IMR-90 (cell line): ENCODE measurements around the gene LIN7C. TPM values are rescaled to one million over a fixed set of nuclear protein-coding genes. Genes with fewer than 3 reads are reported as not detected.

Experiments used
- ATAC-seq: fragments of 200-7000 bp; cut with Tn5 transposase; 2 replicates; pipeline ENCODE4 v1.9.1; 2020; ENCODE audit warnings: low read depth, mild to moderate bottlenecking, moderate library complexity
- BruUV-seq: library from RNA; stranded (reverse); fragments of 400-500 nt; replicated peaks from 2 replicates; lab custom pipeline; 2021; lab: Mats Ljungman, UMichigan
- CTCF ChIA-PET: fragments of 300-600 bp; formaldehyde crosslinking; extraction: SDS; loops from one replicate; lab custom pipeline; 2021; ENCODE audit warnings: antibody characterized with exemption; lab: Yijun Ruan, JAX
- POLR2A ChIA-PET: fragments of 300-600 bp; sonication (Branson Sonifier 250); formaldehyde crosslinking; loops from one replicate; lab custom pipeline; 2022; ENCODE audit warnings: antibody characterized with exemption; ENCODE audit not compliant: unreplicated experiment; lab: Charles Lee
- DNase-seq: peaks from one replicate; pipeline ENCODE4 v3.0.0; 2013
- H2AFZ ChIP-seq: replicated peaks from 2 replicates; pipeline ENCODE3; 2013; ENCODE audit warnings: low read length, mild to moderate bottlenecking; ENCODE audit not compliant: poor library complexity
- H2AK5ac ChIP-seq: 2 replicates; pipeline ENCODE4 v1.6.1; 2013; ENCODE audit warnings: low read depth, low read length, inconsistent platforms
- H2AK9ac ChIP-seq: replicated peaks from 2 replicates; pipeline ENCODE3; 2013; ENCODE audit warnings: mild to moderate bottlenecking, low read depth, low read length, moderate library complexity; ENCODE audit not compliant: poor library complexity
- H2BK120ac ChIP-seq: 2 replicates; pipeline ENCODE4 v1.6.1; 2013; ENCODE audit warnings: low read depth, low read length, inconsistent platforms
- H2BK15ac ChIP-seq: 3 replicates; pipeline ENCODE4 v1.6.1; 2013; ENCODE audit warnings: low read depth, low read length, inconsistent platforms
- H2BK20ac ChIP-seq: 2 replicates; pipeline ENCODE4 v1.6.1; 2013; ENCODE audit warnings: low read depth, mild to moderate bottlenecking, inconsistent platforms, low read length, moderate library complexity
- H2BK5ac ChIP-seq: 2 replicates; pipeline ENCODE4 v1.6.1; 2013; ENCODE audit warnings: mild to moderate bottlenecking, low read depth, low read length, inconsistent platforms; ENCODE audit not compliant: poor library complexity, severe bottlenecking
- H3K14ac ChIP-seq: replicated peaks from 2 replicates; pipeline ENCODE4 v1.6.1; 2013; ENCODE audit warnings: low read depth, low read length, inconsistent platforms
- H3K18ac ChIP-seq: 2 replicates; pipeline ENCODE4 v1.6.1; 2013; ENCODE audit warnings: low read depth, low read length, control low read depth
- H3K23ac ChIP-seq: 2 replicates; pipeline ENCODE4 v1.6.1; 2013; ENCODE audit warnings: low read depth, low read length, inconsistent platforms
- H3K27ac ChIP-seq: 2 replicates; pipeline ENCODE4 v1.5.1; 2013; ENCODE audit warnings: mild to moderate bottlenecking, control low read depth, low read length; ENCODE audit not compliant: insufficient read depth
- H3K27me3 ChIP-seq: 2 replicates; pipeline ENCODE4 v1.6.1; 2013; ENCODE audit warnings: low read length; ENCODE audit not compliant: control insufficient read depth, insufficient read depth
- H3K36me3 ChIP-seq: 2 replicates; pipeline ENCODE4 v1.6.1; 2013; ENCODE audit warnings: low read length, mixed read lengths; ENCODE audit not compliant: control insufficient read depth, insufficient read depth
- H3K4ac ChIP-seq: 2 replicates; pipeline ENCODE4 v1.6.1; 2013; ENCODE audit warnings: low read depth, low read length, inconsistent platforms
- H3K4me1 ChIP-seq: 2 replicates; pipeline ENCODE4 v1.6.1; 2013; ENCODE audit warnings: low read length, mixed read lengths; ENCODE audit not compliant: control insufficient read depth, insufficient read depth
- H3K4me2 ChIP-seq: 2 replicates; pipeline ENCODE4 v1.6.1; 2013; ENCODE audit warnings: low read depth, mild to moderate bottlenecking, control low read depth, low read length, moderate library complexity
- H3K4me3 ChIP-seq: 2 replicates; pipeline ENCODE4 v1.5.1; 2013; ENCODE audit warnings: low read depth, mild to moderate bottlenecking, control low read depth, low read length, moderate library complexity; ENCODE audit not compliant: insufficient read depth
- H3K56ac ChIP-seq: 2 replicates; pipeline ENCODE4 v1.6.1; 2013; ENCODE audit warnings: low read length, inconsistent platforms; ENCODE audit not compliant: insufficient read depth; ENCODE audit errors: extremely low read depth
- H3K79me1 ChIP-seq, 2 experiments: 2 replicates each; pipeline ENCODE4 v1.6.1; 2013; ENCODE audit warnings: low read length in 2 of 2, inconsistent platforms in 1 of 2, low read depth in 1 of 2
- H3K9ac ChIP-seq: 2 replicates; pipeline ENCODE4 v1.6.1; 2013; ENCODE audit warnings: low read depth, low read length, control low read depth
- H3K9me1 ChIP-seq: 2 replicates; pipeline ENCODE4 v1.6.1; 2013; ENCODE audit warnings: low read length, inconsistent platforms; ENCODE audit not compliant: insufficient read depth
- H3K9me3 ChIP-seq: 2 replicates; pipeline ENCODE4 v1.6.1; 2013; ENCODE audit warnings: low read length; ENCODE audit not compliant: control insufficient read depth, insufficient read depth
- H4K20me1 ChIP-seq: 2 replicates; pipeline ENCODE4 v1.6.1; 2013; ENCODE audit warnings: low read length, inconsistent platforms; ENCODE audit not compliant: insufficient read depth
- H4K5ac ChIP-seq: 2 replicates; pipeline ENCODE4 v1.6.1; 2013; ENCODE audit warnings: mild to moderate bottlenecking, low read depth, low read length, control low read depth
- H4K8ac ChIP-seq, 2 experiments: 2 replicates each; pipeline ENCODE4 v1.6.1; 2013; ENCODE audit warnings: low read depth in 2 of 2, low read length in 2 of 2, control low read depth in 1 of 2, inconsistent platforms in 1 of 2
- H4K91ac ChIP-seq: 2 replicates; pipeline ENCODE4 v1.6.1; 2013; ENCODE audit warnings: low read depth, low read length, inconsistent platforms; ENCODE audit not compliant: insufficient read depth
- RCOR1 ChIP-seq: IDR thresholded peaks from 2 replicates; pipeline ENCODE4 v1.6.1; 2012; ENCODE audit warnings: mild to moderate bottlenecking, low read length, improper control_type of control experiment; ENCODE audit not compliant: insufficient replicate concordance
- WGBS, 2 experiments: methylation state at CpG; one replicate each; pipeline versions ENCODE4 v1.1.5 to v1.1.7; 2013; ENCODE audit warnings: missing lambda C conversion rate in 2 of 2; ENCODE audit not compliant: insufficient read length in 1 of 2; ENCODE audit errors: extremely low coverage in 2 of 2; 5-methylcytosine and 5-hydroxymethylcytosine counted together
- dilution Hi-C: fragments of 300-500 bp; cut with HindIII; formaldehyde crosslinking; loops from one replicate; pipeline ENCODE4 v1.14.3; 2018; ENCODE audit warnings: low sequenced_read_pairs; ENCODE audit not compliant: unreplicated experiment
- in situ Hi-C: fragments of 300-500 bp; cut with MboI; formaldehyde crosslinking; loops from 3 replicates; pipeline ENCODE4 v1.14.3; 2019; ENCODE audit warnings: low sequenced_read_pairs, inconsistent platforms, mixed read lengths
- intact Hi-C: fragments of 100-400 bp; cut with micrococcal nuclease; formaldehyde crosslinking; loops from 2 replicates; pipeline ENCODE4 v1.10.0; 2022
- polyA plus RNA-seq, 3 experiments: library from polyadenylated mRNA; depleted of rRNA; stranded (reverse); fragments of >200 nt; gene quantifications; 2 replicates each; pipeline ENCODE4 v1.2.3, GENCODE V29; 2012; ENCODE audit warnings: low replicate concordance in 1 of 3
- total RNA-seq: library from RNA; depleted of rRNA; stranded (reverse); fragments of >200 nt; gene quantifications from 2 replicates; pipeline ENCODE4 v1.2.3, GENCODE V29; 2012

LIN7C gene
- total and polyA plus RNA-seq, 2 of the 4 experiments (the other 2 are of a cell fraction): 12.2 to 25.5 TPM

DNA sequence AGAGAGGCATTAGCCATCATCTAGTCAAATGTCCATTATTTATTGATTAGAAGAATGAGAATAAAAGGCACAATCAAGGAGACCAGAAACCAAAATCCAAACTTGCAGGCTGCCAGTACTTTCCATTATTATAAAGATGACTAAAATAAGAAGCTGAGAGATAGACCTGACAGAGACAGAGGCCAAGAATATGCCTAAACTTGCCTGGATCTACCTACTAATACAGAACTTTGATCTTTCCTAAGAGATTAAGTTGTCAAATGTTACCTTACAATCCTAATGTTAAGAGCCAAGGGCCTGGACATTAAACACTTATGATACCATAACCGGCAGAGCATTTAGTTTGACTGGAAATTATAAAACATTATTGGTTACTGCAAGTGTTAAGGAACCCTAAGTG is 40.2 kb downstream of the LIN7C start:
- Histone ChIP-seq H3K14ac (no peak overlapping the region), H3K56ac (no peak overlapping the region), H3K27me3 (no peaks in the 10 kb centered on the region), H3K23ac (no peak overlapping the region), H2AK5ac (no peak overlapping the region), H2AK9ac (no peak overlapping the region), H2BK15ac (no peak overlapping the region), H3K9me3 (no peaks in the 10 kb centered on the region), H3K9ac (no peak overlapping the region), H2BK120ac (no peak overlapping the region), H4K8ac (no peak overlapping the region), H3K9me1 (no peaks in the 10 kb centered on the region), H2BK5ac (no peak overlapping the region), H3K4me2 (no peak overlapping the region), H2AFZ (no peak overlapping the region), H4K5ac (no peak overlapping the region), H3K4me1 (peaks cover 9% of the 10 kb centered on the region), H3K79me1 (peaks cover 16 to 17% of the 10 kb centered on the region in 2 experiments; a peak in 3 of 4 replicates), H4K20me1 (no peaks in the 10 kb centered on the region), H4K91ac (no peak overlapping the region), H3K4me3 (no peak overlapping the region), H3K4ac (no peak overlapping the region), H3K36me3 (no peaks in the 10 kb centered on the region), H3K27ac (no peak overlapping the region), H3K18ac (no peak overlapping the region), H2BK20ac (no peak overlapping the region)
- CTCF ChIA-PET: interaction anchor here (1.3 kb wide), 1 partner anchor 10 kb away, joined by 4 read pairs; no protein-coding TSS in a partner anchor
- intact Hi-C loops: no loop called here
- in situ Hi-C loops: loop anchor here (5.0 kb wide), 1 partner anchor 104 kb away; the partner anchor contains the start of gene CCDC34
- no peak for TF ChIP-seq RCOR1
- POLR2A ChIA-PET: no interaction called here
- no CpG with 5 or more reads among the region's 1 CpG for WGBS, 2 experiments
- ATAC-seq: no peak
- dilution Hi-C loops: no loop called here
- no peak for DNase-seq
- BruUV-seq: no TSS peak
